HFF-Myc (cell line): Measurements from ENCODE around the gene HSP90AB1.

ENCODE experiments used
- DNase-seq: peaks from one replicate; pipeline ENCODE4 v3.0.0-alpha.2; 2011; ENCODE audit warnings: low read depth; ENCODE audit errors: extremely low read depth
- H3K4me3 ChIP-seq: replicated peaks from 2 replicates; pipeline ENCODE4 v1.5.1; 2011; ENCODE audit warnings: low read depth, mild to moderate bottlenecking, control low read depth, low read length
- TF ChIP-seq, protein P1 (sequence below): IDR thresholded peaks from 2 replicates; pipeline ENCODE4 v1.5.1; 2012; ENCODE audit warnings: mild to moderate bottlenecking, low read depth, low read length, control low read depth; ENCODE audit errors: missing control alignments

The HSP90AB1 gene

GRCh38 chr6:44202972-44203750 lies 43.7 kb upstream of the HSP90AB1 start:
- H3K4me3 ChIP-seq: no peak overlapping the region
- DNase-seq: no peak
- TF ChIP-seq, protein P1, sequence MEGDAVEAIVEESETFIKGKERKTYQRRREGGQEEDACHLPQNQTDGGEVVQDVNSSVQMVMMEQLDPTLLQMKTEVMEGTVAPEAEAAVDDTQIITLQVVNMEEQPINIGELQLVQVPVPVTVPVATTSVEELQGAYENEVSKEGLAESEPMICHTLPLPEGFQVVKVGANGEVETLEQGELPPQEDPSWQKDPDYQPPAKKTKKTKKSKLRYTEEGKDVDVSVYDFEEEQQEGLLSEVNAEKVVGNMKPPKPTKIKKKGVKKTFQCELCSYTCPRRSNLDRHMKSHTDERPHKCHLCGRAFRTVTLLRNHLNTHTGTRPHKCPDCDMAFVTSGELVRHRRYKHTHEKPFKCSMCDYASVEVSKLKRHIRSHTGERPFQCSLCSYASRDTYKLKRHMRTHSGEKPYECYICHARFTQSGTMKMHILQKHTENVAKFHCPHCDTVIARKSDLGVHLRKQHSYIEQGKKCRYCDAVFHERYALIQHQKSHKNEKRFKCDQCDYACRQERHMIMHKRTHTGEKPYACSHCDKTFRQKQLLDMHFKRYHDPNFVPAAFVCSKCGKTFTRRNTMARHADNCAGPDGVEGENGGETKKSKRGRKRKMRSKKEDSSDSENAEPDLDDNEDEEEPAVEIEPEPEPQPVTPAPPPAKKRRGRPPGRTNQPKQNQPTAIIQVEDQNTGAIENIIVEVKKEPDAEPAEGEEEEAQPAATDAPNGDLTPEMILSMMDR: no peak

DNA sequence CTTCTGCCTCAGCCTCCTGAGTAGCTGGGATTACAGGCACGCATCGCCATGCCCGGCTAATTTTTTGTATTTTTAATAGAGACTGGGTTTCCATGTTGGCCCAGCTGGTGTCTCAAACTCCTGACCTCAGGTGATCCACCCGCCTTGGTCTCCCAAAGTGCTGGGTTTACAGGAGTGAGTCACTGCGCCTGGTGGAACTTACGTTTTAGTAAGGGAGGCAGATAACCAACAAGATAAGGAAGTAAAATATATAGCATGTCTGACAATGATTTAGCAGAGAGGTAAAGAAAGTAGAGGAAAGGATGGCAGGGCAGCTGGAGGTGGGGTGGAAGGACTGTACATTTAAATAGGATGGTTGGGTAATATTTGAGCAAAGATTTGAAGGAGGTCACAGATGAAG lies 42.9 kb upstream of the HSP90AB1 start:
- no peak for DNase-seq
- TF ChIP-seq, protein P1: no peak
- H3K4me3 ChIP-seq: no peak overlapping the region

- no peak for DNase-seq
- H3K4me3 ChIP-seq: no peak overlapping the region
- TF ChIP-seq, protein P1: no peak
These were observed 38.9 kb upstream of the HSP90AB1 start for GRCh38 chr6:44207966-44208365.

- TF ChIP-seq, protein P1: no peak
- DNase-seq: no peak
- H3K4me3 ChIP-seq: no peak overlapping the region
These were observed 35.6 kb upstream of the HSP90AB1 start for GRCh38 chr6:44211284-44211683.

DNA sequence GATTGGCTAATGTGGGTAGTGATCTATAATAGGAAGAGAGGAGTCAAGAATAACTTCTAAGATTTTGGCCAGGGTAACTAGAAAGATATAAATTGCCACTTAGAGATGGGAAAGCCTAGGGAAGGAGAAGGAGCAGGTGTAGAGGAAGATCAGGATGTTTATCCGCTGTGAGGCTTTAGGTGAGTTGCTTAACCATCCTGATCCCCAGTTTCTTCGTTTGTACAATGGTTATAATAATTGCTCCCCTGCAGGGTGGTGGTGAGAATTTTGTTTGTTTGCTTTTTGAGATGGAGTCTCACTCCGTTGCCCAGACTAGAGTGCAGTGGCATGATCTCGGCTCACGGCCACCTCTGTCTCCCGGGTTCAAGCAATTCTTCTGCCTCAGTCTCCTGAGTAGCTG lies 32.6 kb upstream of the HSP90AB1 start:
- DNase-seq: no peak
- no peak overlapping the region for H3K4me3 ChIP-seq
- TF ChIP-seq, protein P1: no peak

- no peak for DNase-seq
- H3K4me3 ChIP-seq: no peak within 1 kb of the TSS
- TF ChIP-seq, protein P1: no peak
These were observed 30.1 kb upstream of the HSP90AB1 start, which contains the start of gene MYMX for GRCh38 chr6:44216677-44217331. Gene MYMX (plus strand): TSS chr6:44216926. CDS start chr6:44217472, 546 bp downstream.
